Astrocyte of the spinal cord (primary cell): ENCODE data around the gene CYP2W1.

Source experiments
- DNase-seq: peaks from one replicate; pipeline ENCODE4 v3.0.0; 2011; ENCODE audit warnings: low read depth, low spot score
- H3K4me3 ChIP-seq: 2 replicates; pipeline ENCODE4 v1.5.1; 2011; ENCODE audit warnings: low read depth, mild to moderate bottlenecking, low read length, moderate library complexity
- in situ Hi-C: cut with HindIII; loops from 2 replicates; pipeline ENCODE4 v1.10.0; 2017; ENCODE audit warnings: low sequenced_read_pairs
- TF ChIP-seq, protein P1 (sequence below): IDR thresholded peaks from 2 replicates; pipeline ENCODE4 v1.5.1; 2012; ENCODE audit warnings: low read depth, mild to moderate bottlenecking, low read length, inconsistent platforms

CYP2W1 gene

GRCh38 chr7:1016577-1017531 lies 33.9 kb downstream of the CYP2W1 start:
- in situ Hi-C loops: no loop called here
- no peak for DNase-seq
- H3K4me3 ChIP-seq: no peak overlapping the region
- TF ChIP-seq, protein P1, sequence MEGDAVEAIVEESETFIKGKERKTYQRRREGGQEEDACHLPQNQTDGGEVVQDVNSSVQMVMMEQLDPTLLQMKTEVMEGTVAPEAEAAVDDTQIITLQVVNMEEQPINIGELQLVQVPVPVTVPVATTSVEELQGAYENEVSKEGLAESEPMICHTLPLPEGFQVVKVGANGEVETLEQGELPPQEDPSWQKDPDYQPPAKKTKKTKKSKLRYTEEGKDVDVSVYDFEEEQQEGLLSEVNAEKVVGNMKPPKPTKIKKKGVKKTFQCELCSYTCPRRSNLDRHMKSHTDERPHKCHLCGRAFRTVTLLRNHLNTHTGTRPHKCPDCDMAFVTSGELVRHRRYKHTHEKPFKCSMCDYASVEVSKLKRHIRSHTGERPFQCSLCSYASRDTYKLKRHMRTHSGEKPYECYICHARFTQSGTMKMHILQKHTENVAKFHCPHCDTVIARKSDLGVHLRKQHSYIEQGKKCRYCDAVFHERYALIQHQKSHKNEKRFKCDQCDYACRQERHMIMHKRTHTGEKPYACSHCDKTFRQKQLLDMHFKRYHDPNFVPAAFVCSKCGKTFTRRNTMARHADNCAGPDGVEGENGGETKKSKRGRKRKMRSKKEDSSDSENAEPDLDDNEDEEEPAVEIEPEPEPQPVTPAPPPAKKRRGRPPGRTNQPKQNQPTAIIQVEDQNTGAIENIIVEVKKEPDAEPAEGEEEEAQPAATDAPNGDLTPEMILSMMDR: no peak

- TF ChIP-seq, protein P1: no peak
- no peak for DNase-seq
- no peak overlapping the region for H3K4me3 ChIP-seq
- in situ Hi-C loops: no loop called here
Observed at GRCh38 chr7:1017586-1018333, 34.8 kb downstream of the CYP2W1 start.

- in situ Hi-C loops: no loop called here
- TF ChIP-seq, protein P1: no peak
- DNase-seq: no peak
- H3K4me3 ChIP-seq: no peak overlapping the region
Observed at GRCh38 chr7:1018334-1018695, 35.3 kb downstream of the CYP2W1 start.

DNA sequence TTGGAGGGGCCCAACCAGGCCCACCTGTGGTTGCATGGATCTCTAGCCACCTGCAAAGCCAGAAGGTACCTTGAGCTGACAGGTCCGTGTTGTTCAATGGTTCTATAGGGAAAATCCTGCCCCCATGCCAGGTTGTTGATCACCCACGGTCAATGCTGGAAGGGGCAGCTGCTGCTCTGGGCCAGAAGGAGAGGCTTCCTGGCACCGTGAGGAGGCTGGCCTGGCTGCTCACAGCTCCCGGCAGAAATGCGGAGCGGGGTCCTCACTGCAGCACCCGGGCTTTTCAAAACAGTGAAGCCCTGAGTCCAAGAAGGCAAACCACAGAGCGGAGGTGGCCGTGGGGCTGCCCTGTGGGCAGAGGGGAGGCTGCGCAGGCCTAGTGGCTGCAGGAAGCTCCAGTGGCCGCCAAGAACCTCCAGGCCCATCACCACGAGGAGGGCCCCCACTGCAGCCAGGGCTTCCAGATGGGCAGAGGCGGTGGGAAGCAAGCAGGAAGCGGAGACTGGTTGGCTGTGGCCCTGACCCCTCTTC lies 36.3 kb downstream of the CYP2W1 start:
- no peak overlapping the region for H3K4me3 ChIP-seq
- DNase-seq: no peak
- in situ Hi-C loops: no loop called here
- TF ChIP-seq, protein P1: no peak

GRCh38 chr7:1019789-1020610 lies 37.0 kb downstream of the CYP2W1 start:
- no peak for DNase-seq
- no peak overlapping the region for H3K4me3 ChIP-seq
- TF ChIP-seq, protein P1: no peak
- in situ Hi-C loops: no loop called here

- DNase-seq: no peak
- no peak overlapping the region for H3K4me3 ChIP-seq
- TF ChIP-seq, protein P1: no peak
- in situ Hi-C loops: no loop called here
Observed at GRCh38 chr7:1020849-1021251, 37.9 kb downstream of the CYP2W1 start.
